Activated gamma-delta T cell treated with anti-CD3 and anti-CD28 coated beads, Interleukin-2, amount 50 U/mL, for 16 hours (primary cell): ENCODE data around the gene ST3GAL4.
"Not testable (repeated sequence)": the region's sequence is repeated elsewhere in the genome, so short reads cannot be mapped to it uniquely, and the experiment has no call there.

Experiments used
- DNase-seq: peaks from one replicate; pipeline ENCODE4 v3.0.0-alpha.2; 2020; ENCODE audit warnings: low read depth

ST3GAL4 gene

GRCh38 chr11:126364735-126365134 lies 9.2 kb downstream of the ST3GAL4 start:
- not testable (repeated sequence) for DNase-seq

DNA sequence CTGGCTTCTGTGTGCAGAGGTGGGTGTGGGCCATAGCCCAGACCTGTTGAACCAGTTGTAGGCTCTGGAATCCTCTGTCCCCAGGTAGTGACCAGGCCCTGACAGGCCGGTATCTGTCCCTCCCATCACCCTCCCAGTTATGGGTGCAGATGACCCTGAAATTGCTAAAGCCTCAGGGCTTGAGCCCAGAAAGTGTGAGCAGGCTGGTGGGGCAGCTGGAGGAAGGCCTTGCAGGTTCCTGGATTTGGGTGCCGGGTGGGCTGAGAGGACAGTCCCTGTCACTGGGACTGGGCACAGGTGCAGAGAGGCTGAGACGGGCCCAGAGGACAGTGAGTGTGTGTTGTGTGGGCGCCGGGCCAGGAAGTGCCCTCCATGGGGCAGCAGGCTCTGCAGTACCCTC lies 10.0 kb downstream of the ST3GAL4 start:
- not testable (repeated sequence) for DNase-seq

DNA sequence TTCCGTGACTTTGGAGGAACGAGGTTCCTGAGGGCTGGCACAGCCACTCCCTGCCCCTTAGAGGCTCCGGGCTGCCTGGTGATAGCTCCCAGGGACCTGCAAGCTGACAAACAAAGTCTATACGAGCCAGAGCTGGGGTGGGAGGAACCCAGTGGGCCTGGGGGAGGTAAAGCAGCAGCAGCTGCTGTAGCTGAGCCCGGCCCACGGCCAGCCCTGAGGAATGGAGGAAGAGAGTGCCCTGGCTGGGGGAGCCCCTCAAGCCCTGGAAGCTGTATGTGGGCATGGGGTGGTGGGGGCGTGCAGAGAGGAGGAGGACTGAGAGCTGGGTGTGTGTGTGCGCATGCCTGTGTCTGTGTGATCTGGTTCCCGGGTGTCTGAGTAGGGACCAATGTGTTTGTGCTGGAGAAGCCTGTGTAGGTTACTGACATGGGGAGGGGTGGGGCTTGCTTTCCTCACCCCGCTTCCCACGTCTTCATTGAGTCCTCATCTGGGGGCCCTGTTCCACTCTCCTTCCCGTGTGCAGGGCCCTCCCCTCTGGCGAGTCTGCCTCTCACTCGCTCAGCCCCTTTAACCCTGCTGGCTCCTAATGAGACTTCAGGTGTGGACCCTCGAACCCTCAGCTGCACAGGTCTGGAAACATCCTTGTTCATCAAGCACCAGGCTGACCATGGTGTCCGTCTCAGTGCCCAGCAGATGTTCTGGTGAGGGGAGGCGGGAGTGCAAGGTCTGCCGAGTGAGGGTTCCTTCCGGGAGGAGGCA lies 10.8 kb downstream of the ST3GAL4 start:
- no peak for DNase-seq

DNA sequence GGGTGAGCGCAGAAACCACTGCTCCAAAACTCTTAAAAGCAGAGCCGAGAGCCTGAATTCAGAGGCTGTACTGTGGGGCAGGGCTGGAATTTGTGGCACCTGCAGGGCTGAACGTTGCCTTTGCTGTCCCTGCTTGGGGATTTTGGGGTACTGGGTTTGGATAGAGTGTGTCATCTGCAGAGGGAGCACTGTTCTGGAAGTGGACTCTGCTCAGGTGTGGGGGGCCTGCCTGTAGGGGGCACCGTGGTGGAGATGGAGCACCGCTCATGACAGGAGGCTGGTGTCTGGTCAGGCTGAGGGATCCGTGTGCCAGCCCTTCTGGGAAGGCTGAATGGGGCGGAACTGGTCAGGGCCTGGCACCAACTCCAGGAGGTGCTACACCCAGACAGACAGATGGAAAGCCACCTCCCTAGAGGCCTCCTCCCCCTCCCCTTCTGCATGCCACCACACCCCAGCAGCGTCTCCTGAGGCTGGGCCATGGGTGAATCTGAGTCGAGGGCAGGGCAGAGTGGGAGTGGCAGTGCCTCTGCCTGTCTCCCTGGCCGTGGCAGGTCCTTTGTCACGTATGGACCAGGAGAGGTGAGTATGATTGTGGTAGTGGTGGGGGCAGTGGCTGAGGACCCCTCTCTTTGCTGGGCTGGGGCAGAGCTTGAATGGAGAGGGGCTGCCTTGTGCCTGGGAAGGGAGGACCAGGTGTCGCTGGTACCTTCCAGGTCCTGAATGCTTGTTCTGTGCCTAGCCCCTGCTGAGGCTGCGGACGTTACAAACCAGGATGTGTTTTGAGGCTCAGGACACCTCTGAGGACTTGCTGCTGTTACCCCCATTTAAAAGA lies 11.6 kb downstream of the ST3GAL4 start:
- not testable (repeated sequence) for DNase-seq

DNA sequence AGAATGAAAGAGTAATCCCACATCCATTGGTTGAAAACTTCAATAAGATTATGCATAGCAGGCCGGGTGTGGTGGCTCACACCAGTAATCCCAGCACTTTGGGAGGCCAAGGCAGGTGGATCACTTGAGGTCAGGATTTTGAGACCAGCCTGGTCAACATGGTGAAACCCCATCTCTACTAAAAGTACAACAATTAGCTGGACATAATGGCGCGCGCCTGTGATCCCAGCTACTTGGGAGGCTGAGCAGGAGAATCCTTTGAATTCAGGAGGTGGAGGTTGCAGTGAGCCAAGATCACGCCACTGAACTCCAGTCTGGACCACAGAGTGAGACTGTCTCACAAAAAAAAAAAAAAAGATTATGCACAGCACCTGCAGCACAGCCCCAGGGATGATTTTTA lies 12.3 kb downstream of the ST3GAL4 start:
- DNase-seq = not testable (repeated sequence)

DNA sequence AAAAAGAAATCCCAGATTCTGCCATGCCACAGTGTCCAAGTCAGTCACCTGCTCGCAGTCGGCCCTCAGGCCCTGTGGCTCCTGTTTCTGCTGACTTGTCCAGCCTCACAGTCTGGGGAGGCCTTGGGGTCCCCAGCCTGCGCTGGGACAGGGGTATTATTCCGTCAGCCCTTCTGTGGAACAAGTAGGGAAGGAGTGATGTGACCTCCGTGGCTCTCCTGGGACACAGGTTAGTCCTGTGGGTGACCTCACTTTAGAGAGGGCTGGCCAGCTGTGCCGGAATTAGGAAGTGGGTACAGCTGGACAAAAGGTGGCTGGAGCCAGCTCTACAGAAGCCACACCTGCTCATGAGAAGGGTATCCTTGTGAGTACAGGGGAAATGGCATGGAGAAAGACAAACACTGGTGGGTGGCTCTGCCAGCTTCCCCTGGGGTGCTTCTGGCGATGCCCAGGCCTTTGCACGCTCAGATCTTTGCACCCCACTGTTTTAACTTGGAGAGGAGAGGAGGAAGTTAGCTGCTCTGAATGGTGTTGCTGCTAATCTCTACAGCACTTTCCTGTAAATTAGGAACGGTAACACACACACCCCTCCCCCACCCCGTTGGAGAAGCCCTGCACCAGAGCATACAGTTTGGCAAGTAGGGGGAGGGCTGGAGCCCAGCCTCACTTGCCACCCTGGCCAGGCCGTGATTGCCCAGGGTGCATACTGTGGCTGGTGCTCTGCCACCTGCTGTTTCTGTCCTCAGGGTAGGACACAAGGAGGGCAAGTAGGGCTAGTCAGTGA lies 13.0 kb downstream of the ST3GAL4 start:
- not testable (repeated sequence) for DNase-seq

DNA sequence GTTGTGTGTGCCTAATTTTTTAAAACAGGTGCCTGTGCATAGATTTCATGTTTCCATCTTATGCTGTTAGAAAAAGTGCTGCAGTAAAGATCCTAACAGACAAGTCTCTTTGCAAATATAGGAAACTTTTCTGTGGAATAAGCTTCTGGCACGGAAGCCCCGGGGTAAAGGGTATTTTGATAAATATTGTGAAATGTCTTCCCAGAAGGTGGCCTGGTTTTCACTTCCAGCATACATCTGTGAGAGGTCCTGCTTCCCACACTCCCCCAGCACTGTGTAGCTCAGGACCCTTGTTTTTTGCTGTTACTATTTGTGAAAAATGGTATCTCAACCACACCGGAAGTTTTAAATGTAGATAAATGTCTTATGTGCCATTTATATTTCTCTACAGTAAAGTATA lies 14.5 kb downstream of the ST3GAL4 start:
- DNase-seq = no peak

GRCh38 chr11:126371595-126371994 lies 16.1 kb downstream of the ST3GAL4 start:
- no peak for DNase-seq

GRCh38 chr11:126373389-126374066 lies 18.0 kb downstream of the ST3GAL4 start:
- DNase-seq = not testable (repeated sequence)

- not testable (repeated sequence) for DNase-seq
These were observed 19.2 kb downstream of the ST3GAL4 start for GRCh38 chr11:126374562-126375300.

- no peak for DNase-seq
These were observed 20.2 kb downstream of the ST3GAL4 start for GRCh38 chr11:126375726-126376125.

GRCh38 chr11:126378763-126379162 lies 23.3 kb downstream of the ST3GAL4 start:
- DNase-seq = no peak

DNA sequence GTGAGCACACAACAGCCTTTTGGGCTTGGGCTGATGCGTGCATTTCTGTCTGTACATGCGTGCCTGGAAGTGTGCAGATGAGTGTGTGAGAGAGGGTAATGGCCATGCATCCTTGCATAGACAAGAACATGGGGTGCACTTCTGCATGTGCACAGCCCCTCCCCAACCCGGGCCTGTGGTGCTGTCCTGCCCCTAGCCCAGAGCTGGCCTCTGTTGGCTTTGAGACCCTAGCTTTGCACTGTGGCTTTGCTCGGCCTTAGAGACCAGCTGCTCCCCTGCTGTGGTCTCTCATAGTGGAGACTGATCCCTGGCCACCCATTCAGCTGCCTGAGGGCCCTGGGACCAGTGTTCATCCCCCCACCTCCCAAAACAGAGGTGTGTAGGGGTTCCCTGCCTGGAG lies 25.4 kb downstream of the ST3GAL4 start:
- no peak for DNase-seq

GRCh38 chr11:126381960-126382359 lies 26.5 kb downstream of the ST3GAL4 start:
- DNase-seq = not testable (repeated sequence)

DNA sequence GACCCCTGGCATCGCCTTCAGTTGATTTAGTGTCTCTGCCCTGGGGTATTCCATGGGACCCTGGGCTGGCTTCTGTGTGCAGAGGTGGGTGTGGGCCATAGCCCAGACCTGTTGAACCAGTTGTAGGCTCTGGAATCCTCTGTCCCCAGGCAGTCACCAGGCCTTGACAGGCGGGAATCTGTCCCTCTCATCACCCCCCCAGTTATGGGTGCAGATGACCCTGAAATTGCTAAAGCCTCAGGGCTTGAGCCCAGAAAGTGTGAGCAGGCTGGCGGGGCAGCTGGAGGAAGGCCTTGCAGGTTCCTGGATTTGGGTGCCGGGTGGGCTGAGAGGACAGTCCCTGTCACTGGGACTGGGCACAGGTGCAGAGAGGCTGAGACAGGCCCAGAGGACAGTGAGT lies 27.2 kb downstream of the ST3GAL4 start:
- DNase-seq = not testable (repeated sequence)

GRCh38 chr11:126383339-126384335 lies 28.2 kb downstream of the ST3GAL4 start:
- no peak for DNase-seq

GRCh38 chr11:126384449-126385070 lies 29.1 kb downstream of the ST3GAL4 start:
- no peak for DNase-seq

- no peak for DNase-seq
These were observed 30.7 kb downstream of the ST3GAL4 start for GRCh38 chr11:126385991-126386728.

DNA sequence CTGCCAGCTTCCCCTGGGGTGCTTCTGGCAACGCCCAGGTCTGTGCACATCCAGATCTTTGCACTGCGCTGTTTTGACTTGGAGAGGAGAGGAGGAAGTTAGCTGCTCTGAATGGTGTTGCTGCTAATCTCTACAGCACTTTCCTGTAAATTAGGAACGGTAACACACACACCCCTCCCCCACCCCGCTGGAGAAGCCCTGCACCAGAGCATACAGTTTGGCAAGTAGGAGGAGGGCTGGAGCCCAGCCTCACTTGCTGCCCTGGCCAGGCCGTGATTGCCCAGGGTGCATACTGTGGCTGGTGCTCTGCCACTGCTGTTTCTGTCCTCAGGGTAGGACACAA lies 31.2 kb downstream of the ST3GAL4 start:
- not testable (repeated sequence) for DNase-seq
